Measurements from ENCODE around the gene HSPBP1.

Gene HSPBP1

GRCh38 chr19:55273978-55274707, 5.8 kb downstream of the HSPBP1 start:
- DNase-seq = no peak

DNA sequence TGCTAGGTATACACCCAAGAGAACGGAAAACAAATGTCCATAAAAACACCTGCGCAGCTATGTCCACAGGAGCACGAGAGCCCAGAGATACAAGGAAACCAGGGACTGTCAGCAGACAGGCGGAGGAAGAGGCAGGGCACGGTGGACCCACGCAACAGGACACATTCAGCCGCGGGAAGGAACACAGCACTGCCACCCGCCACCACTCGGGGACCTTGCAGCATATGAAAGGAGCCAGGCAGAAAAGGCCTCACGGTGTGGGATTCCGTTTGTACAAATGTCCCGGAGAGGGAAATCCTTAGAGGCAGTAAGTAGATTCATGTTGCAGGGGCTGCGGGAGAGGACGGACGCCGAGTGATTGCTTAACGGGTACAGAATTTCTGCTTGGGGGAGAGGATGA, 7.8 kb downstream of the HSPBP1 start:
- no peak for DNase-seq

- DNase-seq = no peak
Measured at GRCh38 chr19:55270172-55270942, 9.6 kb downstream of the HSPBP1 start.

DNA sequence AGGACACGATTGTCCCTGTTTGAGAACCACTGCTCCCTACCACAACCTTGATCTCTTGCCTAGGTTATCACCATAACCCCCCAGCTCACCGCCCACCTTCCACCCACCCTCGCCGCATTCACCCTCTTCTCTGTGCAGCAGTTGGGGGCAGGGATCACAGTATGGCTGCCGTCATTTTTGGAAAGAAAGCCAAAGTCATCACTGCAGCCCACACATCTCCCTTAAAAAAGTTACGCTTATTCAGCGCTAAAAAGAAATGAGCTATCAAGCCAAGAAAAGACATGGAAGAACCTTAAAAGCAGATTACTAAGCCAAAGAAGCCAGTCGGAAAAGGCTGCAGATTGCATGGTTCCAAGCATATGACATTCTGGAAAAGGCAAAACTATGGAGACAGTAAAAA, 10.6 kb downstream of the HSPBP1 start:
- no peak for DNase-seq

DNA sequence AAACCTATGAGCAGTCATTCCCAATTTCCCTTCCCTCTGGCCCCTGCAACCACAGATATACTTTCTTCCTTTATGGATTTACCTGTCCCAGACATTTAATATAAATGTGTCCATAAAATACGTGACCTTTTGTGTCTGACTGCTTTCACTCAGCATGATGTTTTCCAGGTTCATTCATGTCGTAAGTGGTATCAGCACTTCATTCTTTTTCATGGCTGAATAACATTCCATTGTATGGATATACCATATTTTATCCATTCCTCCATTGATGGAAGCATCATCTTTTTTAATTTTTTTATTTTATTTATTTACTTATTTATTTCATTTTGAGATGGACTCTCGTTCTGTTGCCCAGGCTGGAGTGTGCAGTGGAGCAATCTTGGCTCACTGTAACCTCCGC, 13.1 kb downstream of the HSPBP1 start:
- no peak for DNase-seq

DNA sequence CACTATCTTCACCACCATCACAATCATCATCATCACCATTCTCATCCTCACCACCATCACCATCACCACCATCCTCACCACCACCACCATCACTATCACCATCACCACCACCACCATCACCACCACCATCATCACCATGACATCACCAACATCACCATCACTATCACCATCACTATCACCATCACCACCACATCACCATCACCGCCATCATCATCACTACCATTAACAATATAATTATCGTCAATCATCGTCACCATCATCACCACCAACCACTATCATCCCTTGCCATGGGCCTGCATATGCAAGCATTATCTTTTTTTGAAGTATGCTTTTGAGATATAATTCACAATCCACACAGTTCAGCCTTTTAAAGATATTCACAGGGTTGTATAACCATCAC, 13.5 kb downstream of the HSPBP1 start:
- no peak for DNase-seq

DNA sequence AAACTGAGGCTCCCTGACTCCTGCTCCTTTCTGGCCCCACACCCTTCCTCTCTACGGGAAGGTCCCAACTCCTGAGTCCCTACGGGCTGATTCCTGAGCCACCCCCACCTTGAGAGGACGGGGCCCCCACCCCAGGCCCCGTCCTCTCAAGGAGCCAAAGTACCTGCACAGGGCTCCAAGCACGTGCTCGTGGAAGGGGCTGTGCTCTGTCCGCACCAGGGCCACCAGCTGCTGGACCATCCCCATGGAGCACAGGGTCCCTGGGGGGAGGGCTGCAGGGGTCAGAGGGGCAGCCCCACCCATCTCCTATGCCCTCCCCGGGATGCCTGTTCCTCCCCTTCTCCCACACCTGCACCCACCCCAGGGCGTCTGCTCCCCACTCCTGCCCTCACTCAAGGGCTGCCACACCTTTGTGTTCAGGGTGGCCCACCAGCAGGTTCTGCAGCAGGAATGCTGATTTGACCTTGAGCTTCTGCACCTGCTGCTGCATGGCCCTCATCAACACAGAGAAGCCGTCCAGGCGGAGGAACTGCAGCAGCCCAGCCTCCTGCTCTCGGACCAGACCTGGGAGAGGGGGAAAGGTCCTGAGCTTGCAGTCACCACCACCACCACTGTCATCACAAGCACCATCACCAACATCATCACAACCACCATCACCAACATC, 14.1 kb downstream of the HSPBP1 start:
- no peak for DNase-seq

- DNase-seq = no peak
Measured at GRCh38 chr19:55265173-55265572, 14.7 kb downstream of the HSPBP1 start.

DNA sequence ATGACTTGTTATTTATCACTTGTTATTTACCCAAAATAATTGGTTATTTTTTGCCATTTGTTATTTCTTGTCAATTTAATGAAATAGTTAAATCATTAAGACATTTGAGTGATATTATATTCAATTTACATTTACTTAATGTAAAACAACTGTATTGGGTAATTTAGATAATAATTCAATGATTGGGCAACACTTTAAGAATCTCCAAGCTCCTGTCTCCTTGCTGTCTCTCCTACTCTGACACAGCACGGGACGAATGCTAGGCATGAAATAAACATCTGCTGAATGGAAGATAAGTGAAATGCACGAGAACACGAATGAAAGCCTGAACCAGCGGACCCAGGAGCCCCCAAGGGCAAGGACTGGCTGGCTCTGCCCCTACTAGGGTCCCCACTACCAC, 15.4 kb downstream of the HSPBP1 start:
- DNase-seq = no peak

DNA sequence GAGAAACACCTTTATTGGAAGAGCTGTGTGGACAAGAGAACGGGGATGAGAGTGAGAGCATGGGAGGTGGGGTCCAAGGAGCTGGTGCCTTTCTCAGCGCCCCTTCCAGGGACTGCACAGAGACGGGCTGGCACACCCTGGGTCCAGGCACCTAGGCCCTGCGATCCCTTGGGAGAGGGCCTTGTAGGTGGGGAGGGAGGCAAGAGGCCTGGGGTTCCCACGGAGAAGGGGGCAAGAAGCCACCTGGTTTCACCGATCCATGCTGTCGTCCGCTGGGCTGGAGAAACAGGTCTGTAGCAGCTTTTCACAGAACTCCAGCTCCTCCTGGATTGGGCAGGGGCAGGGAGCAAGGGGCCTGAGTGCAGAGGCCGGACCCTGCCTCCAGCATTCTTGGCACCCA, 17.6 kb downstream of the HSPBP1 start:
- DNase-seq = no peak

GRCh38 chr19:55261671-55262126, 18.2 kb downstream of the HSPBP1 start:
- DNase-seq = no peak

DNA sequence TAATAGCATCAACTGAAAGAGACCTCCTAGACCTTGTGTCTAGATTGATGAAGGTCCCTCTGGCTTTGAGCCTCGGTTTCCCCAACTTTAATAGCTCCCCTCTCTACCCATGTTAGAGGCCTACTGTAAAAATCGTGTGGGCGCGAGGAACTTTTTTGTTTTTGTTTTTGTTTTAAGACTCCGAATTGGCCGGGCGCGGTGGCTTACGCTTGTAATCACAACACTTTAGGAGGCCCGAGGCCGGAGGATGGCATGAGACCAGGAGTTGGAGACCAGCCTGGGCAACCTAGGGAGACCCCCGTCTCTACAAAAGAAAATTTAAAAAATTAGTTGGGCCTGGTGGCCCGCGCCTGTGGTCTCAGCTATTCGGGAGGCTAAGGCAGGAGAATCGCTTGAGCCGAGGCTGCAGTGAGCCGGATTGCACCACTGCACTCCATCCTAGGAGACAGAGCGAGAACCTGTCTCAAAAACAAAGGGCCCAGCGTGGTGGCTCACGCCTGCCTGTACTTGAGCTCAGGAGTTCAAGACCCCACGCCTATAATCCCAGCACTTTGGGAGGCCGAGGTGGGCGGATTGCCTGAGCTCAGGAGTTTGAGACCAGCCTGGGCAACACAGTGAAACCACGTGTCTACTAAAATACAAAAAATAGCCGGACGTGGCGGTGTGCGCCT, 20.2 kb downstream of the HSPBP1 start:
- DNase-seq = no peak

GRCh38 chr19:55258828-55259539, 20.9 kb downstream of the HSPBP1 start, which contains the start of gene PPP6R1:
Gene PPP6R1 (minus strand): TSS chr19:55259017. CDS start chr19:55247103, 11,914 bp downstream.
- DNase-seq = peak; percentile 98

GRCh38 chr19:55258476-55258827, 21.5 kb downstream of the HSPBP1 start:
- peak; percentile 63 for DNase-seq

DNA sequence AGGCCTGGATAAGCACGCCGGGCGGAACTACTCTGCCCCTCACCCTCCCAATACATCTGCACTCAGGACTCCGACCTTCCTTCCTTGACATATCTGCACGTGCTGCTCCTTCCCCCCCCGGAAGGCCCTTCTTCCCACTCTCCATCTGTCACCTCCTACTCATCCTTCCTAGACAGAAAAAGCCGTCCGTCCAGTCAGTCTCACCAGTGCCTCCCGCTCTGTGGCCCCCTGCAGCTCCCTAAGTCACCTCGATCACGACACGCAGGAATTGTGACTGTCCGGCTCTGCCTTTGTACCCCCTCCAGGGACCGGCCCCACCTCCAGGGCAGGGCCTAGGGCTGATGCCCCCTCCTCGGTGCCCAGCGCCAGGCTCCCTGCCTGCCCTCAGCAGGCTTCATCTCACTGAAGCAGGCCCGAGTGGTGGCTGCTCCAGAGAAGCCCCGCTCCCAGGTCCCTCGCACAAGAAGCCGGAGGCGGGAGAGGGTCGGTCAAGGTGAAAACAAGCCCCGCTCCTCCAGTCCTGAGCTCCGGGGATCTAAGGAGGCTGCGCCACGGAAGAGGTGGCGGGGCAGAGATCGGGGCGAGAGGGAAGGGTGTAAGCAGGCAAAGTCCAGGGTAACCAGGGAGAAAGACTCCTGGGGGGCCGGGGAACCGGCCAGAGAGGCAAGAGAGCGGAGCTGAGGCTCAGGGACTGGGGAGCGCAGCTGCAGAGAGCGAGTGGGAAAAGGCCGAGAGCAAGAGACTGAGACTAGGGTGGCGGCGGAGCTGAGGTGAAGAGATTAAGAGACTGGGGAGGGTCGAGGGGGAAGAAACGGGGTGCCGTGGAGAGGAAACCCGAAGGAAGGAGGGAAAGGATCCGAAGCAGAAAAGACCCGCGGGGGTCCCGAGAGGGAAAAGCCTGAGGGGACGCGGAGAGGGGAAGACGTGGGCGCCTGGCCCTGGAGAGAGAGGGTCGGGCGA, 22.2 kb downstream of the HSPBP1 start:
- peak; percentile 51 for DNase-seq

DNA sequence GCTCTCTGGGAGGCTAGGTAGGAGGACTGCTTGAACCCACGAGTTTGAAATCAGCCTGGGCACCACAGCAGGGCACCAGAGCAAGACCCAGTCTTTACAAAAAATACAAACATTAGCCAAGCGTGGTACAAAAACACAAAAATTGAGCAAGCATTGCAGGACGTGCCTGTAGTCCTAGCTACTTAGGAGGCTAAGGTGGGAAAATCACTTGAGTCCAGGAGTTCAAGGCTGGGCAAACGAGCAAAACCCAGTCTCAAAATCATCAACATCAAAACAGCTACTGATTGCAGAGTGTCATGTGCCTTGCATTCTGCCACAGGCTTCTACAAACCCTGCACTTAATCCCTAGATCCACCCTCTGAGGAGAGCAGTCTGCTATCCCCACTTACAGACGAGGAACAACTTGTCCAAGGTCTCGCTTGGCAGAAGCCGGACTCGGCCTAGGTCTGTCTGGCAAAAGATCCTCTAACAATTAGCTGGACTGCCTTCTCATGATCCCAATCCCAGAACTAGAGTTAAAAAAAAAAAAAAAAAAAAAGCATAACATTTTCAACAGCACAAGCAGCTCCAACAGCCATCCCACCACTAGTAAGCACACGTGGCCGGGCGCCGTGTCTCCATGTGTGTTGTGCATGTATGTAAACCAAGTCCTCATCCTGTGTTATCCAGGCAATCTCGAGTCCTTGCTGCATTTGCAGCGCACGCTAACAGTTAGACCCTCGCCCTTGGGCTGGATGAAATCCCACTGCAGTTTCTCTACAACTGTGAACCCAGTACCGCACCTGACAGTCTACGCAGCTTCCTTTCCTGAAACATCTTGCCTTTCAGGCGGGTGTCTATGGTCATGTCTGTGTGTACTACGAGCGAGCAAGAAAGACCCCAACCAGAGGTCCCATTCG, 23.1 kb downstream of the HSPBP1 start:
- DNase-seq = peak; percentile 45

GRCh38 chr19:55255618-55256423, 24.1 kb downstream of the HSPBP1 start:
- DNase-seq = peak; percentile 73

DNA sequence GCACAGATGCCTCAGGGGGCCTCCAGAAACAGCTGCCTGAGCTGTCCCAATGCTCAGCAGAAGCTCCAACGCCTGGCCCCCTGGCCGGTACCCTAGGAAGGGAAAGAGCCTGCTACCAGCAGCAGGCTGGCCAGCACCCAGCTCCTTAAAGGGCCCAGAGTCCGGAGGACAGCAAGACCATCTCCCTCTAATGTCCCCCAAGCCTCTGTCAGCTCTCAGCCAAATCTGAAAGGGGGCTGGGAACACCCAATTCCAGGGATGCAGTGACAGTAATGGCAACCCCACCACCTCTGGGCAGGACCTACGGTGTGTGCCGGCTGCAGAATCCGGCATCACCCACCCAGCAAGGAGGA, 25.3 kb downstream of the HSPBP1 start:
- DNase-seq = no peak

GRCh38 chr19:55253842-55254624, 25.9 kb downstream of the HSPBP1 start:
- peak; percentile 72 for DNase-seq

Measured in stimulated activated CD8-positive, alpha-beta memory T cell treated with anti-CD3 and anti-CD28 coated beads, Interleukin-4, amount 100 ng/mL, for 48 hours (primary cell).